ENCODE results near the gene PMEPA1.

PMEPA1 gene

DNA sequence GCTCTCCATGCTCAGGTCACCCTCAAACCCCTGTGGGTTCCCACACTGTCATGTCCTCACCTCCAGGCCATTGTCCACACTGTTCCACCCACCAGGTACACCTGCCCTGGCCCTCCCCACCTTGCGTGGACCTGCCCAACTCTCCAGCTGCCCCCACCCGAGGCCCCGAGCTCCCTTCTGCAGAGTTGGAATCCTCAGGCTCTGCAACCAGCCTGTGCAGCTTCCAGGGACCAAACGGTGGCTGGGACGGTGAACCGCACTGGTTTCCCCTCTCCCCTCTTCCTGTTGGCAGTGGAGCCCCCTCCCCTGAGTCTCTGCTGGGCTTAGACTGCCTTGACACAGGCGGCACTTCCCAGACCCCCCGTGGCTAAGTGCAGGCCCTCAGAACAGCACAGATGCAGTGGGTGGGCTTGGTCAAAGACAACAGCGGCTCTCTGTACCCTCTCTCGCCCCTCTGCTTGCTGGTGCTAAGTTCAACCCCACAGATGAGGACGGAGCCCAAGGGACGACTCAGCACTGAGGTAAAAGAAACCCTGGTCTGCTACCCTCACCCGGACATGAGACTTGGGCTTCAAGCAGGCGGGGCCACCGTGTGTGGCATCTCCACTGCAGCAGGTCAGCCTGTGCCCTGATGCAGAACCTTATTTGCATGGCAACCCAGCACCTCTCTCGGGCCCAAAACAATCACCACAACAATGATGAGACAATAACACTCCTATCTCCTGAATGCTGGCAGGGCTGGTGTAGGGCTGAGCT, 100.6 kb downstream of the PMEPA1 start:
- no peak for DNase-seq (ENCODE audit: low read depth)

DNA sequence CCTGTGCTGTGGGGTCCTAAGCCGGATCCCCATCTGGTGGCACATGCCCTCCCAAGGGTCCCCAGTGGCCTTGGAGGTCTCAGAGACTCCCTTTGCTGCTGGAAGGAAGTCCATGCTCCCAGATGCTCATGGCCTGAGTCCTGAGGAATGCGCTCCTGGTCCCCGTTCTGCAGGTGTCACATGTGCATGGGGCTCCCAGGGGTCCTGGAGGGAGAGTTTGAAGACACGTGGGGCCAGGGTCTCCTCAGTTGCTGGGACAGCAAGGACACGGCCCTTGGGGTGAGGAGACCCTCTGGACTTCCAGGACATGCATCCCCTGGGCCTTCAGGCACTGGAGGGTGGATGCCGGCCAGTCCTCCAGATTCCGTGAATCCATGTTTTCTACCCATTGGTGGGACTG, 101.3 kb downstream of the PMEPA1 start:
- no peak for DNase-seq (ENCODE audit: low read depth)

DNA sequence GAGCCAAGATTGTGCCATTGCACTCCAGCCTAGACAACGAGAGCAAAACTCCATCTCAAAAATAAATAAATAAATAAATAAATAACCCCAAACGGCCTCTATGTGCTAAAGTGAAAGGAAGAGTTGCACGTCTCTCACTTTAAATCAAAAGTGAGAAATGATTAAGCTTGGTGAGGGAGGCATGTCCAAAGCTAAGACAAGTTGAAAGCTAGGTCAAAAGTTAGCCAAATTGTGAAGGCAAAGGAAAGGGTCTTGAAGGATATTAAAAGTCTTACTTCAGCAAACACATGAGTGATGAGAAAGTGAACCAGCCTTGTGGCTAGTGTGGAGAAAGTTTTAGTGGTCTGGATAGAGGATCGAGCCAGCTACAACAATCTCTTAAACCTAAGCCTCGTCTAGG, 103.9 kb downstream of the PMEPA1 start:
- DNase-seq (ENCODE audit: low read depth): no peak

DNA sequence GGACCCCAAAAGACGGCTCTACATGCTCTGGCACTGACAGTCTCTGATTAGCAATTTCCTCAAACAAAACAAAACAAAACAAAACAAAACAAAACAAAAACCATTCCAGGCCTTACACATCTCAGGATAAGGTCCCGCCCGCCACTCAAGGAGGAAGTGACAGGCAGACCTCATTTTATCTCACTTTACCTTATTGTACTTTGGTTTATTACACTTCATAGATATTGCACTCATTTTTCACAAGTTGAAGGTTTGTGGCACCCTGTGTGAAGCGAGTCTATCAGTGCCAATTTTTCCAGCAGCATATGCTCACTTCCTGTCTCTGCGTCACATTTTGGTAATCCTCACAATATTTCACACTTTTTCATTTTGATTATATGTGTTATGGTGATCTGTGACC, 104.8 kb downstream of the PMEPA1 start:
- no peak for DNase-seq (ENCODE audit: low read depth)

DNA sequence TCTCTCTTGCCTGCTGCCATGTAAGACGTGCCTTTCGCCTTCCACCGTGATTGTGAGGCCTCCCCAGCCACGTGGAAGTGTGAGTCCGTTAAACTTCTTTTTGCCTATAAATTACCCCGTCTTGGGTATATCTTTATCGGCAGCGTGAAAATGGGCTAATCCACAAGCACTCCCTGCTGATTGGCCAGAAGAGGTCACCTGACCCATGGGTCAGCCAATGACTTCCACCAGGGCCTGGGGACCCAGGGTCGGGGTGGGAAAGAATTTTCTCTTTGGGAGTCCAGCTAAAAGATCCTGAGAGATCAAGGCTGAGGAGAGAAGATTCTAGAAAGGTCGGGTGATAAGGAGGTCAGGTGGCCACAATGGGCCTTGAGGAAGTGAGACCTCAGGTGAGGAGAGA, 106.7 kb downstream of the PMEPA1 start:
- no peak for DNase-seq (ENCODE audit: low read depth)

DNA sequence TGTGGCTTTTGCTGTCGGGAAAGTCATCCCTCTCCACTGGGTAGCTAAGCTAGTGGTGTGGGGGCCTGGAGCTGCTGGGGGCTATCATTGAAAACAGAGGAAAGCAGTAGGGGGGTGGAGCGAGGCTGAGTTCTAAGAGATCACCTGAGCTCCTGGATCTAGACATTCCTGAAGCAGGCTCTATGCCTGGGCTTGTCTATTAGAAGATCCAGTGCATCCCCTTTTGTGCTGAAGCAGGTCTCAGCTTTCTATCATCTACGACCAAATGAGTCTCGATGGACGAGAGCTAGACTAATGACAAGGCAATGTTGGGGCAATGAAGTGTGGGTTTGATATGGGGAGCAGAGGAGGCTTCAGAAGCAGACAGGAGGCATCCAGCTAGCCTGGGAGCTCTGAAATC, 108.1 kb downstream of the PMEPA1 start:
- no peak for DNase-seq (ENCODE audit: low read depth)

DNA sequence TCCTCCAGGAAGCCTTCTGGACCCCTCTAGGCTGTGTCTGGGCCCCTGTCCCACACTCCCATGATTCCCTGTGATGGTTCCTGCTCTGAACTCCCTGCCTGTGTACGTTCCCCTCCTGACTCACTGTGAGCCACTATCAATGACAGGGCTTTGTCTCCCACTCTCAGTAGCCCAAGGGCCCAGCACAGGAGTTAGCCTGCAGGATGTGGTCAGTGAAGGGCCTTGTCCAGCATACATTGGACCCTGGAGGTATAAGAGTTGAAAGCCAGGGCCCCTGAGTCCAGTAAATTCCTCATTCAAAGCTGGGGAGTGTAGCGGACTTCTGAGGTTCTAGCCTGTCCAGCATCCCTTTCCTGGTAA, 108.6 kb downstream of the PMEPA1 start:
- no peak for DNase-seq (ENCODE audit: low read depth)

DNA sequence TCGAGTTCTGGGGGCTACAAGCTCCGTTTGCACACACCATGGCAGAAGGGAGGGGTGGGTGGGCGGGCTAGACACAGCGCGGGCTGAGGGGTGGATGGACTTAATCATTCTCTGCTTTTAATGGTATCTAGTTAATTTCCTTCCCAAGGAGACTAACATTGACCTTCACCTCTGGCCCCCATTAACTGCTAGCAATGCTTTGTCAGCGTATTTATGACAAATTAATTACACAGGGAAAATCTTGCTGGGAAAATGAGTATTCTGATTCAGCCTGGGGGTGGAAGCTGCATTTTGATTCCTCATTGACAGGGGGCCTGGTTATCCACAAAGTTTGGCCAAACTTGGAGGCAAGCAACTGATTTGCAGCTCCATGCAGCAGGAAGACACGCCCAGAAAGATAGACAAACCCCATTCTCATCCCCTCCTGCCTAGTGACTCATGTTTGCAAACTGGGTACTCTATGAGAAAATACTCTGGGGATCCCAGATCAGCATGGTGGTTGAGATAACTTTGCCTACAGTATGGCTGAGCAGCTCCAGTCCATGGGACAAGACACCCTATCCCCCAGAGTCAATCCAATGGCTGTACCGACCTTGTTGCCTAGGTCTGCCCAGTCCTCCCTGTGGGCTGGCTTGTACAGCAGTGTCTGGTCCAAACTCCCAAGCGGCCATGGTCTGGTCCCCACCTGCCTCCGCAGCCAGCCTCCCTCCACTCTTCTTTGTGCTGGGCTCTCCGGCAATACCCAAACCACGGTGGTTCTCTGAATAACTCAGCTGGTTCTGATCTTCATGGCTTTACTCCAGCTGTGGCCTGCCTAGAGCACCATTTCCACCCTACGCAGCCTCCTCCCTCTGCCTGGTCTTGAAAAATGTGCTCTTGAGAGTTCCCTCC, 109.2 kb downstream of the PMEPA1 start:
- no peak for DNase-seq (ENCODE audit: low read depth)

DNA sequence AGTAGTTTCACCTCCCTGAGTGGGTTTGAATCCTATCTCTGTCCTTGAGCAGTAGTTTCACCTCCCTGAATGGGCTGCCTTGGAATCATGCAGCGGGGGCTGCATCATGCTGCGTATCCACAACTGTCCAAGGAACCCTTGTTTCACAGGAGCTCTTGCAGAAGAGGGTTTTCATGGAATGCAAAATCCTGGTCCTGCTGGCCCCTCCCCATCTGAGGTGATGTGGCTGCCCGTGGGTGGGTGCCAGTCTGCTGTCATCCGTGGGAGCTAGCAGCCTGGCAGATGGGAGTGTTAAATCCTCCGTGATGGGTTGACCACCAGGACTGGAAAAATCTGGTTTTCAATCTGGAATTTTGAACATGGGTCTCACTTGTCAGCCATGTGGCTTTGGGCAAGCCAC, 111.3 kb downstream of the PMEPA1 start:
- DNase-seq (ENCODE audit: low read depth): no peak

Data from stimulated activated CD8-positive, alpha-beta memory T cell treated with anti-CD3 and anti-CD28 coated beads, Interleukin-7, amount 100 ng/mL, for 24 hours (primary cell).